GM12891 (cell line): ENCODE data around the gene NDFIP2.

ENCODE experiments used
- POLR2A ChIP-seq: IDR thresholded peaks from 2 replicates; pipeline ENCODE4 v1.6.1; 2011; ENCODE audit warnings: low read depth, low read length, control low read depth
- POLR2AphosphoS5 ChIP-seq: IDR thresholded peaks from 2 replicates; pipeline ENCODE4 v1.6.1; 2011; ENCODE audit warnings: low read depth, low read length, control low read depth

- no peak for TF ChIP-seq POLR2A
- no peak for TF ChIP-seq POLR2AphosphoS5
These were observed 66.5 kb downstream of the NDFIP2 start for GRCh38 chr13:79547211-79548195.
